COLO829 (cell line): ENCODE results near the gene DAP3.
A peak's percentile ranks its signal among the peaks of the same experiment; 100 is the strongest.
"Not testable (repeated sequence)": the region's sequence is repeated elsewhere in the genome, so short reads cannot be mapped to it uniquely, and the experiment has no call there.

ENCODE experiments used
- DNase-seq: peaks from one replicate; pipeline ENCODE4 v3.0.0; 2012; ENCODE audit warnings: low spot score

The DAP3 gene

DNA sequence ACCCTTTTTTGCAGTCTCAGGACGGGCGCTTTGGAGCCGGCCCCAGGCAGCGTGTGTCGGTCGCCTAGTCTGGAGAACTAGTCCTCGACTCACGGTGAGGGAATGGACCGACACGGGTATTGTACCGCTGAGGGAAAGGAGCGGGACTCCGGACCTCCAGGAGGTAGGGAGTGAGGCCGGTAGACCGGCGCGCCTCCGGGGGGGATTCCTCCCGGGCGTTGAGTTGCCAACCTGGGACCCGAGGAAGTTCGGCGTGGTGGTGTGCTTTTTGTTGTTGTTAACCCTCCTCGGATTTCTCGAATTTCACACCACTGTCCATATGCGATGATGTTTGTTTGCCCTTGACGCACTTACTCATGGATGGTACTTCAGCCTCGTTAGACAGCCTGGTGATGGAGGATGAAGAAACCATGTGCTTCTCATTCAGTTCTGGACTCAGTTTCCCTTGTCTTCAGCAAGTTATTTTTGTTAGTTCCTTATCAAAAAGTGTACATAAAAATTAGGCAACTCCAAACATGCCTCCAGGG is at the start of gene DAP3:
Gene DAP3 (plus strand): TSS at position 11 of the 527 bp plus-strand sequence. CDS start 20,689 bp downstream, outside the sequence.
- DNase-seq, result peak; percentile 83

GRCh38 chr1:155640367-155640766 is 48.5 kb upstream of the DAP3 start:
- no peak for DNase-seq

DNA sequence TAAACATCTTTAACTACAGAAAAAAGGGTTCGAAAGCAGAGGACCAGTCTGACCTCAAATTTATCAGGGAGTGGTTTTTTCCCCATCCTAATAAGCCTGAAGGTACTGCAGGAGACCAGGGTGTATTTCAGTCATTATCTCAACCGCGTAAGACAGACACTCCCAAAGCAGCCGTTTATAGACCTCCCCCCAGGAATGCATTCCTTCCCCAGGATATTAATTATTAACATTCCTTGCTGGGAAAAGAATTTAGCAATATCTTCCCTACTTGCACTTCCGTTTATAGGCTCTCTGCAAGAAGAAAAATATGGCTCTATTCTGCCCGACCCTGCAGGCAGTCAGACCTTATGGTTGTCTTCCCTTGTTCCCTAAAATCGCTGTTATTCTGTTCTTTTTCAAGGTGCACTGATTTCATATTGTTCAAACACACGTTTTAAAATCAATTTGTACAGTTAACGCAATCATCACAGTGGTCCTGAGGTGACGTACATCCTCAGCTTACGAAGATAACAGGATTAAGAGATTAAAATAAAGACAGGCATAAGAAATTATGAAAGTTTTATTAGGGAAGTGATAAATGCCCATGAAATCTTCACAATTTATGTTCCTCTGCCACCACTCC is 46.2 kb upstream of the DAP3 start:
- DNase-seq, result not testable (repeated sequence)

DNA sequence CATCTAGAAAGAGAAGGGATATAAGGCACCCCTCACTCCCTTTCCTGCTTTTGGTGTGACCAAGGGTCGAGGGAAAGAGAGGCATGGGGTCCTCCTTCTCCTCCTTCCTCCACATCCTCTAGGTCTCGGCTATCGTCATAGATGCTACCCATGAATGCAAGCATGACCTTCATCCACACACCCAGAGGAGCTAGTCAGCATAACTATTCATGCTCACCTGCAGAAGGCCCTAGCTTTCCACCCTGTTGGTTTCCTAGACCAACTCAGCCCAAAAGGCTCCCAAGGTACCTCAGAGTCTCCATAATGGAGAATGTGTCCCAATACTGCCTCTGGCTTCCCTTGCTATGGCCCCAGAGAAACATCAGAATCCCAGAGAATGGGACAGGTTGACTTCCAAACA is 45.7 kb upstream of the DAP3 start:
- no peak for DNase-seq

- DNase-seq, result peak; percentile 33
Measured at GRCh38 chr1:155645034-155645598, 43.8 kb upstream of the DAP3 start.

- DNase-seq, result peak; percentile 79
Measured at GRCh38 chr1:155645648-155646047, 43.2 kb upstream of the DAP3 start.

- peak; percentile 86 for DNase-seq
Measured at GRCh38 chr1:155646307-155646706, 42.6 kb upstream of the DAP3 start.

DNA sequence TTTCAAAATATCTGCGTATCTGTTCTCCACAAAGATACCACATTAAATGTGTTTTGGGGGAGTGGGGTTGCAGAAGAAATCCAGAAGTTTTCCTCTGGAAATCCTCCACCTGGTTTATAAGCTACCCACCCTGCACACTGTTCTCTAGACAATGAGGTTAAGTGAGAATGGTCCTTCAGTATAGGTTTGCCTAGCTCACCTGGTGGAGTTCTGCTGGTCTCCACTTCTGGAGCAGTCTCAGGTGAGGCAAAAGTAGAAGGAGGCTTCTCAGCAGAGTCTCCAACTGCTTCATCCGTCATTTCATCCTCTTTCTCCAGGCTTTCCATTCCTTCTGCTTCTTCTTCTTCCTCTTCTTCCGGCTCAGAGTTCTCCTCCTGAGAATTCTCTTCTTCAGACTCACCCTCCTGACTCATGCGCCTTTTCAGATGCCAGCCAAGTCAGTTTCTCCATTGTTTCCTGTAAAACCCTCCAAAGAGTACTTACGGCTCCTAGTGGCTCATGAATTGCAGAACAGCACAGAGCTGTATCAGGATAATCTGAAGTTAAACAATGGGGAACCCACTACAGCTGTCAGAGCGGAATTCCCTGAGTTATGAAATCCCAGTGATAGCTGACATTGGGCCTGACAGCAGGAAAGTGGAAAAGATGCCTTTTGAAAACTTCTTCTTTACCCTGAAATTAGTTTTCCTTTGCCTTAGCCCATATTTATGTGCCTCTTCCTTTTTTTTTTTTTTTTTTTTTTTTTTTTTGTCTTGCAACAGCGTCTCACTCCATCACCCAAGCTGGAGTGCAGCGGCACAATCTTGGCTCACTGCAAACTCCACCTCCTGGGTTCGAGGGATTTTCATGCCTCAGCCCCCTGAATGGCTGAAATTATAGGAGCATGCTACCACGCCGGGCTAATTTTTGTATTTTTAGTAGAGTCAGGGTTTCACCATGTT is 40.4 kb upstream of the DAP3 start:
- DNase-seq, result peak; percentile 83

- no peak for DNase-seq
Measured at GRCh38 chr1:155649676-155650075, 39.2 kb upstream of the DAP3 start.

- no peak for DNase-seq
Measured at GRCh38 chr1:155650231-155650757, 38.6 kb upstream of the DAP3 start.

DNA sequence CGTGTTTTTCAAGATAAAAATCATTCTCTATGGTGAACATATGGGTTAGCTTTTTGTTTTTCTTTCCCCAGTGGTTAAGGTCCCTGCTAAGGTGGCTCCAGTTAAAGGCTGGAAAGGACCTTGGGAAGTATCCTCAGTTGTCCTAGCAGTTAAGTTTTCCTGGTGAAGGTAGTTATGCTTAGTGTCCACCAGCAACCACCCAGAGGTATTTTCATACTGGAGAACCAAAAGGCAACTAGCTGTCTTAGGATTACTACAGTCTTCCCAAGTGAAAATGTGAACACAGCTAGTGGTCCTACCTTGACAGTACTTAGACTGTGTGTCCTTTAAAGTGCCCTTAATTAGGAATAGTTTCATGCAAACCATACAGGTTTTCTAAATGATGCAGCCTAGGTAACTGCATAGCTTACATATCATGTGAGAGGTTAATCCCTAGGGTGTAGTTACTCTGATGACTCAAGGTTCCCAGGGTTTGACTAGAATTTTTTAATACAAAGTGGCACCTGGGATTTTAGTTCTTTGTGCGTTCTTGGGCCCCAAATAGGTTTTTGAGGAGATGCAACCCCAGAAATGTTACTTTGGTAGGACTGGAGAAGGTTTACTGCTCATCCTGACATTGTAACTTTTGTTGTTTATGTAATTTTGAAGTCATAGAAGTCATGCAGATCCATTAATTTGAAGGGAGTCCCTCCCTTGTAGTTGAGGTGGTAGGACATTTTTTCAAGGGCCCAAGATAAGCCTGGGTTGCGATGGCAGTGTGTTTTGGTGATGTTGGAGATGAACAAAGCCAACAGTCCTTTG is 36.8 kb upstream of the DAP3 start:
- peak; percentile 38 for DNase-seq

GRCh38 chr1:155652951-155653350 is 35.9 kb upstream of the DAP3 start:
- DNase-seq, result no peak

- DNase-seq, result no peak
Measured at GRCh38 chr1:155657463-155657862, 31.4 kb upstream of the DAP3 start.

DNA sequence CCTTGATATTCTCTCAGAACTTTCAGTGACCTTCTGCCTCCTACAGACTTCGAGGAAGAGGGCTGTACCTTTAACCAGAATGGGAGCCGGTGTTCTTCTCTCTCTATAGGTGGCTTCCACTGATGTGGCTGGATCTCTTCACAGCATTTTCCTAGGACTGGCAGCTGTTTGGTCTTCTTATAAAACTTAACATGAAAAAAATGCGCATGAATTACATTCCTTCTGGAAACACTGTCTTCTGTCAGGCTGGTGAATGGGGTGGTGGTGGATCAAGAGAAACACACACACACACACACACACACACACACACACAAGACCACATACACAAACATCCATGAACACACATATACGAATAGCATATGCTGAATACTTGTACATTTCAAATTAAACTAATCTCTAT is 27.7 kb upstream of the DAP3 start:
- DNase-seq, result not testable (repeated sequence)

DNA sequence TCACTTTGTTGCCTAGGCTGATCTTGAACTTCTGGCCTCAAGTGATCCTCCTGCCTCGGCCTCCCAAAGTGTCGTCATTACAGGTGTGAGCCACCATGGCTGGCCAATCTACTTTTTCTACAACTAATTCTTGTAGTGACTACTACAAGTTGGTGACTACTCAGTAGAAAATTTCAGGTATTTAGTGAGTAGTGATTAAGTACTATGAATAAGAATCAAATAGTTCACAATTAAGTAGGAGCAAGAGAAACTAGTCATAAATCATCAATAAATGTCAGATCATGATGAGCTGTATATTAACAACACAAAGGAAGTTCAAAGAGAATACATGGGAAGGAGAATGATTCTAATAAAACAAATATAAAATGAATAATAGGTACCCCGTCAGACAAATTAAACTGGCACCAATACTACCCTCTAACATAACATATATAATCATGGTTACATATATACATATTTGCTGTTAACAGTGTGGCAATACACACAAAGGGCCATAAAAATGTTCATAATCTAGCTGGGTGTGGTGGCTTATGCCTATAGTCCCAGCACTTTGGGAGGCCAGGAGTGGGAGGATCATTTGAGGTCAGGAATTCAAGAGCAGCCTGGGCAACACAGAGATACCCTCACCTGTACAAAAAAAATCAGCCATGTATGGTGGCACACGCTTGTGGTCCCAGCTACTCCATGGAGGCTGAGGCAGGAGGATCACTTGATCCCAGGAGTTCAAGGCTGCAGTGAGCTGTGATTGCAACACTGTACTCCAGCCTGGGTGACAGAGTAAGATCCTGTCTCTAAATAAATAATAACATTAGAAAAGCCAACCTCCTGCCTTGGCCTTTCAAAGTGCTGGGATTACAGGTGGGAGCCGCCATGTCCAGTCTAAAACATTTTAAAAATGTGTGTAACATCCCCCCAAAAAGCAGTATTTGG is 19.4 kb upstream of the DAP3 start:
- DNase-seq, result no peak

DNA sequence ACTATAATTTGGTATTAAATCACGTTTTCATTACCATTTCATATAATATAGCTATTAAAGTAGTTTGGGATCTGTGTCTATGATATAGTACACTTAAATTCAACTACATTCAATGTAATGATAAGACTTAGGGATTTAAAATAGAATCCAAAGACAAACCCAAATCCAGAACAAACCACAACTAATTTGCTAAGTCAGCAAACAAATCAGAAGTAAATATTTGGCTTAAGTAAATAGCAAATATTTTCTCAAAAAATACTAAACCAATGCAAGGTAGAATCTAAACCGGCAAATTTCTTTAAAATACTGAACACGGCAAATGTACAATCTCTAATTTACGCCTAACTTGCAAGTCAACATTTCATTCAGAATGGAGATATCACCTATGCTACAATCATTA is 17.1 kb upstream of the DAP3 start:
- DNase-seq, result no peak

DNA sequence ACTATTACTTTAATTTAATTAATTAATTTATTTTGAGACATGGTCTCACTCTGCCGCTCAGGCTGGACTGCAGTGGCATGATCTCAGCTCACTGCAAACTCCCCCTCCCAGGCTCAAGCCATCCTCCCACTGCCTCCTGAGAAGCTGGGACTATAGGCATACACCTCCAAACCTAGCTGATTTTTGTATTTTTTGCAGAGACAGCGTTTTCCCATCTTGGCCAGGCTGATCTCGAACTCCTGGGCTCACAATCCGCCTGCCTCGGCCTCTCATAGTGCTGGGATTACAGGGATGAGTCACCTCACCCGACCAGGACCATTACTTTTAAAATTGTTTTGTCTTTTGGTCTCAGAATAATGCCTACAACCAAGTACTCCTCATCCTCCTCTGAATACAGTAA is 15.9 kb upstream of the DAP3 start:
- no peak for DNase-seq

DNA sequence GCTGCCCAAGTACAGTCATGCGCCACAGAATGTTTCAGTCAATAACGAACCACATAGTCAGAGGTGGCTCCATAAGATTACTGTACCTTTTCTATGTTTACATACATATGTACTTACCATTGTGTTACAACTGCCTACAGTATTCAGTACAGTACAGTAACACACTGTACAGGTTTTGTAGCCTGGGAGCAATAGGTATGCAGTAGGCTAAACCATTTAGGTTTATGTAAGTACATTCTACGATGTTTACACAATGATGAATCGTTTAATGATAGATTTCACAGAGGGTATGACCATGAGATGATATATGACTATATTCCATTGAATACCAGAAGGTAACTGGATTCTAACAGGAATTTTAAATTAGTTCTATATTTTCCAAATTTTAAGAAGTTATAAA is 10.9 kb upstream of the DAP3 start:
- DNase-seq, result no peak

GRCh38 chr1:155678992-155679391 is 9.9 kb upstream of the DAP3 start:
- DNase-seq, result not testable (repeated sequence)

DNA sequence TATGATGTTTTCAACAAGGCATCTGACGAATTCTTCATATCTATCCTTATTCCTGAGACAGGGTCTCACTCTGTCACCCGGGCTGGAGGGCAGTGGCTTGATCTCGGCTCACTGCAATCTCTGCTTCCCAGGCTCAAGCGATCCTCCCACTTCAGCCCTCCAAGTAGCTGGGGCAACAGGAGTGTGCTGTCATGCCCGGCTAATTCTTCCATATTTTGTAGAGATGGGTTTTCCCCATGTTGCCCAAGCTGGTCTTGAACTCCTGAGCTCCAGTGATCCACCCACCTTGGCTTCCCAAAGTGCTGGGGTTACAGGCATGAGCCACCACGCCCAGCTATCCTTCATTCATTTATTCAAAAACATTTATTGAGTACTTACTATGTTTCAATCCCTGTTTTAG is 8.4 kb upstream of the DAP3 start:
- DNase-seq, result no peak

- DNase-seq, result no peak
Measured at GRCh38 chr1:155681776-155682175, 7.1 kb upstream of the DAP3 start.
